ENCODE data around the gene HUWE1. TPM values are rescaled to one million over a fixed set of nuclear protein-coding genes. Genes with fewer than 3 reads are reported as not detected.
A peak's percentile ranks its signal among the peaks of the same experiment; 100 is the strongest.

Gene HUWE1
- total RNA-seq, 2 experiments from 2014 or later, result 376 to 384 TPM

GRCh38 chrX:53594354-53594753 lies 92.2 kb downstream of the HUWE1 start:
- Mint-ChIP-seq H3K4me3 (no peak overlapping the region), H3K36me3 (ENCODE audit: low read depth) (peaks cover 46% of the 10 kb centered on the region), H3K4me1 (ENCODE audit: low read depth) (no peaks in the 10 kb centered on the region), H3K27me3 (no peaks in the 10 kb centered on the region), H3K27ac (no peak overlapping the region), H3K9me3 (no peaks in the 10 kb centered on the region)
- DNase-seq (no peak), ATAC-seq (no peak)
- intact Hi-C loops (cut with micrococcal nuclease), result no loop called here
- CTCF ChIA-PET, result no interaction called here
- no peak for TF ChIP-seq CTCF (IDR thresholded peaks at IDR 0.05)
- POLR2A ChIA-PET, result no interaction called here

- no peak overlapping the region for H3K4me3 Mint-ChIP-seq
- intact Hi-C loops (cut with micrococcal nuclease), result no loop called here
- peaks cover 2% of the 10 kb centered on the region for H3K4me1 Mint-ChIP-seq (ENCODE audit: low read depth)
- ChIA-PET CTCF (no interaction called here), POLR2A (interaction anchor here (1.6 kb wide), 1 partner anchor 14 kb away, joined by 3 read pairs; no protein-coding TSS in a partner anchor)
- no peaks in the 10 kb centered on the region for H3K27me3 Mint-ChIP-seq
- TF ChIP-seq CTCF (IDR thresholded peaks at IDR 0.05), result no peak
- H3K36me3 Mint-ChIP-seq (ENCODE audit: low read depth), result peaks cover 54% of the 10 kb centered on the region
- ATAC-seq, result peak; percentile 17
- DNase-seq, result no peak
- no peaks in the 10 kb centered on the region for H3K9me3 Mint-ChIP-seq
- H3K27ac Mint-ChIP-seq, result peak overlapping the region; percentile 11
Observed at GRCh38 chrX:53587795-53588420, 98.6 kb downstream of the HUWE1 start.

GRCh38 chrX:53584891-53585290 lies 101.6 kb downstream of the HUWE1 start:
- H3K9me3 Mint-ChIP-seq, result no peaks in the 10 kb centered on the region
- H3K27ac Mint-ChIP-seq, result no peak overlapping the region
- H3K4me3 Mint-ChIP-seq, result no peak overlapping the region
- ChIA-PET CTCF (no interaction called here), POLR2A (no interaction called here)
- no peak for DNase-seq
- H3K36me3 Mint-ChIP-seq (ENCODE audit: low read depth), result peaks cover 53% of the 10 kb centered on the region
- peaks cover 2% of the 10 kb centered on the region for H3K4me1 Mint-ChIP-seq (ENCODE audit: low read depth)
- no peak for ATAC-seq
- H3K27me3 Mint-ChIP-seq, result no peaks in the 10 kb centered on the region
- intact Hi-C loops (cut with micrococcal nuclease), result no loop called here
- TF ChIP-seq CTCF (IDR thresholded peaks at IDR 0.05), result no peak

GRCh38 chrX:53583571-53583970 lies 102.9 kb downstream of the HUWE1 start:
- Mint-ChIP-seq H3K4me1 (ENCODE audit: low read depth) (no peaks in the 10 kb centered on the region), H3K36me3 (ENCODE audit: low read depth) (peaks cover 40% of the 10 kb centered on the region), H3K27me3 (no peaks in the 10 kb centered on the region), H3K27ac (no peak overlapping the region), H3K9me3 (no peaks in the 10 kb centered on the region), H3K4me3 (no peak overlapping the region)
- ChIA-PET POLR2A (interaction anchor here (0.9 kb wide), 1 partner anchor 15 kb away, joined by 3 read pairs; no protein-coding TSS in a partner anchor), CTCF (no interaction called here)
- ATAC-seq, result no peak
- TF ChIP-seq CTCF (IDR thresholded peaks at IDR 0.05), result no peak
- DNase-seq, result no peak
- intact Hi-C loops (cut with micrococcal nuclease), result no loop called here

- ChIA-PET CTCF (interaction anchor here (0.6 kb wide), 1 partner anchor 124 kb away, joined by 3 read pairs; no protein-coding TSS in a partner anchor), POLR2A (no interaction called here)
- Mint-ChIP-seq H3K4me1 (ENCODE audit: low read depth) (no peaks in the 10 kb centered on the region), H3K36me3 (ENCODE audit: low read depth) (peaks cover 37% of the 10 kb centered on the region), H3K27ac (no peak overlapping the region), H3K4me3 (no peak overlapping the region), H3K27me3 (no peaks in the 10 kb centered on the region), H3K9me3 (no peaks in the 10 kb centered on the region)
- ATAC-seq (no peak), DNase-seq (no peak)
- TF ChIP-seq CTCF (IDR thresholded peaks at IDR 0.05), result no peak
- intact Hi-C loops (cut with micrococcal nuclease), result no loop called here
Observed at GRCh38 chrX:53580742-53581504, 105.6 kb downstream of the HUWE1 start.
